ENCODE measurements around the gene ACY1. TPM values are rescaled to one million over a fixed set of nuclear protein-coding genes. Genes with fewer than 3 reads are reported as not detected.
A peak's percentile ranks its signal among the peaks of the same experiment; 100 is the strongest.

The ACY1 gene
- total and polyA plus RNA-seq, 4 donors = 69.5 to 274 (median 238) TPM

GRCh38 chr3:51974963-51975851 is 8.1 kb upstream of the ACY1 start, which contains the start of gene ABHD14A (continued):
- TF ChIP-seq REST (IDR thresholded peaks at IDR 0.05) = peak; percentile 18

GRCh38 chr3:51975852-51976549 is 7.3 kb upstream of the ACY1 start:
- DNase-seq (ENCODE audit: low spot score) = peak; percentile 68
- no peak for TF ChIP-seq RAD21 (IDR thresholded peaks at IDR 0.05)
- no peak for TF ChIP-seq YY1 (IDR thresholded peaks at IDR 0.05)
- no peak for TF ChIP-seq CTCF (IDR thresholded peaks at IDR 0.05; ENCODE audit: low read depth, low read length, missing input control)
- TF ChIP-seq EGR1 (IDR thresholded peaks at IDR 0.05; ENCODE audit: low read depth in 2 of 2) = no peak
- no peak for TF ChIP-seq ZBTB33 (IDR thresholded peaks at IDR 0.05)
- TF ChIP-seq HNF4G (IDR thresholded peaks at IDR 0.05) = no peak
- TF ChIP-seq RXRA (IDR thresholded peaks at IDR 0.05) = no peak
- TF ChIP-seq NR2F2 (IDR thresholded peaks at IDR 0.05) = no peak
- TF ChIP-seq FOXA1 (IDR thresholded peaks at IDR 0.05) = no peak
- no peak for TF ChIP-seq ATF3 (IDR thresholded peaks at IDR 0.05)
- no peak for TF ChIP-seq HNF4A (conservative IDR thresholded peaks at IDR 0.05)
- no peak for TF ChIP-seq JUND (IDR thresholded peaks at IDR 0.05)
- TF ChIP-seq TAF1 (conservative IDR thresholded peaks at IDR 0.05) = no peak
- TF ChIP-seq GABPA (IDR thresholded peaks at IDR 0.05 in 1 of 2, conservative IDR thresholded peaks at IDR 0.05 in 1 of 2) = no peak
- TF ChIP-seq MAX (IDR thresholded peaks at IDR 0.05) = no peak
- TF ChIP-seq REST (IDR thresholded peaks at IDR 0.05) = no peak
- no peak for TF ChIP-seq FOXA2 (IDR thresholded peaks at IDR 0.05)
- no peak for TF ChIP-seq SP1 (IDR thresholded peaks at IDR 0.05)
- Histone ChIP-seq H3K36me3 (ENCODE audit: control insufficient read depth in 4 of 4, insufficient read depth in 3 of 4, low read depth in 1 of 4, low read length in 3 of 4) (no peaks in the 10 kb centered on the region), H3K9ac (ENCODE audit: low read depth in 1 of 2, low read length in 2 of 2) (no peak overlapping the region), H3K27ac (ENCODE audit: low read depth in 1 of 2, low read length in 2 of 2) (peak overlapping the region; percentile 94 to 97), H3K27me3 (ENCODE audit: control insufficient read depth in 4 of 4, insufficient read depth in 4 of 4, low read length in 3 of 4) (no peaks in the 10 kb centered on the region), H3K9me3 (ENCODE audit: control insufficient read depth in 4 of 4, low read length in 3 of 4) (no peaks in the 10 kb centered on the region), H3K4me1 (ENCODE audit: control insufficient read depth in 4 of 4, insufficient read depth in 4 of 4, low read length in 3 of 4) (peaks cover 12 to 42% (median 31%) of the 10 kb centered on the region in 4 donors), H3K4me3 (ENCODE audit: low read depth in 1 of 3, low read length in 3 of 3) (peak overlapping the region; percentile 60 to 79 (median 64))
- WGBS = 39% methylated on average over 46 of the region's 46 CpGs
